ENCODE measurements around the gene RPL5.

The RPL5 gene

DNA sequence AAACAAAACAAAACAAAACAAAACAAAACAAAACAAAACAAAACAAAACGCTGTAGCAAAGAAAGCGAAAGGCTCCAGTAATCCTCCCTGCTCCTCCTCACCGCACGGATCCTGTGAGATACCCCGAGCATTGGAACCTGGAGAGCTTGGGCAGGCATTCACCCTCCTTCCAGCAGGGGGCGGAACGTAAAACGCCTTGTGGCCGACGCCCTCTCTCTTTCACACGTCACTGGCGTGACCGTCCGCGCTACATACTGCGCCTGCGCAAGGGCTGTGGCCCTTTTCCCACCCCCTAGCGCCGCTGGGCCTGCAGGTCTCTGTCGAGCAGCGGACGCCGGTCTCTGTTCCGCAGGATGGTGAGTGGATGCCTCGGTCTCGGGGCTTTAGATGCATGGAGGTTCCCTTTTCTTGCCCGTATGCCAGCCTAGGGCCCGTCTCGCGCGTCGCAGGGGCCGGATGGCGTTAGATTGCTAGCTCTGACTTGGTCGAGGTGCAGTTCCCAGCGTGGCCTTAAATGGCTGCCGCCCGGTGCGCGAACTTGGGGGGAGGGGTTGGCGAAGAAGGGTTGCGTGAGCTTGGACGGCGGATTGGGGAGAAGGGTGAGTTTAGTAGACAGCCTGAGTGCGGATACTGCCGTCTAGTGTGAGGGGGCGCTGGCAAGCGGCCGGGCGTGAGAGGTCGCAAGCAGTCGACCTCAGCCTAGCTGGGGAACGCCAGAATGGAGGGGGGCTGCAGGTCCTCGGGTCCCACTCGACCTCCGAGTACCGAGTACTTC is at the start of gene RPL5:
Gene RPL5 (plus strand): TSS at position 279 of the 775 bp plus-strand sequence. CDS start 75 bp downstream, at position 354.
- peak; percentile 75 to 92 for DNase-seq

DNA sequence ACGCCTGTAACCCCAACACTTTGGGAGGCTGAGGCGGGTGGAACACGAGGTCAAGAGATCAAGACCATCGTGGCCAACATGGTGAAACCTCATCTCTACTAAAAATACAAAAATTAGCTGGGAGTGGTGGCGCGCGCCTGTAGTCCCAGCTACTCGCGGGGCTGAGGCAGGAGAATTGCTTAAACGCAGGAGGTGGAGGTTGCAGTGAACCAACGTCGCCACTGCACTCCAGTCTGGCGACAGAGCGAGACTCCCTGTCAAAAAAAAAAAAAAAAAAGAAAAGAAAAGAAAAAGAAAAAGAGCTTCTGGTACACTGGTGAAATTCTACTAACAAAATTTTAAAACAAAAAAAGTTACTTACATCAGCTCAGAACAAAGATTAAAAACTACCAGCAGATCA is 48.3 kb upstream of the RPL5 start:
- peak in 1 of 2 experiments; percentile 29 for DNase-seq

DNA sequence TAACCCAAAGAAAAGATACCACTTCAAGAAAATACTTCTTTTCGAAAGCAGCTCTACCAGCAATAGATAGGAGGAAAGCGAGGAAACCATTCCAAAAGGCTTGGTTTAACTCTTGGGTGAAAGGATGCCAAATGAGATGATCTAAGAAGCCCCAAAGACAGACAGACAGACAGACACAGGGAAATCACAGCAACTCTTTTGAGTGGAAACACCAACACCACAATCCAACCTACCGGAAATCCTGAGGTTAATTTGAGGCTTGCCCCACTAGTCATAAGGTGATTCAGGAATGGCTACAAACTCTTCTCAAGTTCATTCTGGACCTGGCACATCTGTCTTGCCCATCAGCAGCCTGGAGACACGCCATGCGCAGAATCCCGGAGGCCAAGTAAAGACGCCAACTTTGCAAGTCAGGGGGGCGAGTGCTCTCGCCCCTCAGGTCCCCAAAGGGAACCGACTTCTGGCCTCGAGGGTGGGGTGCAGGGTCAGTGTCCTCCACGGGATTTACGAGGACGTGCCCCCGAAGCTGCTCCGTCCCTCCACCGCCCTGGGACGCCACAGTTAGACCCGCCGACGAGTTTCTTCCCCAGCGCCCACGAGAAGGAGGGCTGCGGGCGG is 47.7 kb upstream of the RPL5 start:
- peak in 1 of 2 experiments; percentile 43 for DNase-seq

DNA sequence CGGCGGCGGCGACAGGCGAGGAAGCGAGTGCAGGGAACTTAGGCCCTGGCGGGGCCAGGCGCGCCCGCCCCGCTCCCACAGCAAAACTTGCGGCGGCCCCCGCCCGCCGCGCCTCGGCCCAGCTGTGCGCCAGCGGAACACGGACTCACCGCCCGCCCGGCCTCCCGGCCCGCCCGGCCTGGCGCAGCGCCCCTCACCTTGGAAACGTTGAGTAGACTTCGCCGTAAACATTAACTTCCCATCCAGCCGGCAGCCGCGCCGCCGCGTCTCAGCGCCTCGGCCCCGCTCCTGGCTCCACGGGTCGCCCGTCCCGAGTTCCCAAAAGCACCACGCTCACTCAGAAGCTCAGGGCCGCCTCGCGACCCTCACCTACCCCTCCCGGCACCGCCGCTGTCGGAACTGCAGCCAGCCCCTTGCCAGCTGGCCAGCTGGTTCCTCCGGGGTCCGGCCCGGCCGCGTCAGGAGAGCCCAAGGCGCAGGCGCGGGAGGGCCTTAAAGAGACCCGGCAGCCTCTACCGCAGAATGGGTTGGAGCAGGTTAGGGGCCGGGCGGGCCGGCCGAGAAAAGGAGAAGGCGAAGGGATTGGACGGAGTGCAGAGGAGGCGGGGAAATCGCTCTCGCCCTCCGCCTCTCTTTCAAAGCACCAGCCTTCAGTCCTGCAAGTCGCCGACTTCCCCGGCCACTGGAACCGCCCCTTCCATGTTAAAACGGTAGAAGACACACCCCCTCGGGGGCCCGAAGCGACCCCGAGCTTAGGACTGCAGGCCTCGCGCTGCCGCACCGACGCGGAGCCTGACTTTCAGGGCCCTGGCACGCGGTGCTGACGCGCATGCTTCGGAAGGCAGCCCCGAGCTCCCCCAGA is 47.0 kb upstream of the RPL5 start, which contains the start of gene EVI5:
Gene EVI5 (minus strand): TSS at position 470 of the 862 bp plus-strand sequence. CDS start 48,562 bp downstream, outside the sequence.
- peak; percentile 81 to 96 for DNase-seq

DNA sequence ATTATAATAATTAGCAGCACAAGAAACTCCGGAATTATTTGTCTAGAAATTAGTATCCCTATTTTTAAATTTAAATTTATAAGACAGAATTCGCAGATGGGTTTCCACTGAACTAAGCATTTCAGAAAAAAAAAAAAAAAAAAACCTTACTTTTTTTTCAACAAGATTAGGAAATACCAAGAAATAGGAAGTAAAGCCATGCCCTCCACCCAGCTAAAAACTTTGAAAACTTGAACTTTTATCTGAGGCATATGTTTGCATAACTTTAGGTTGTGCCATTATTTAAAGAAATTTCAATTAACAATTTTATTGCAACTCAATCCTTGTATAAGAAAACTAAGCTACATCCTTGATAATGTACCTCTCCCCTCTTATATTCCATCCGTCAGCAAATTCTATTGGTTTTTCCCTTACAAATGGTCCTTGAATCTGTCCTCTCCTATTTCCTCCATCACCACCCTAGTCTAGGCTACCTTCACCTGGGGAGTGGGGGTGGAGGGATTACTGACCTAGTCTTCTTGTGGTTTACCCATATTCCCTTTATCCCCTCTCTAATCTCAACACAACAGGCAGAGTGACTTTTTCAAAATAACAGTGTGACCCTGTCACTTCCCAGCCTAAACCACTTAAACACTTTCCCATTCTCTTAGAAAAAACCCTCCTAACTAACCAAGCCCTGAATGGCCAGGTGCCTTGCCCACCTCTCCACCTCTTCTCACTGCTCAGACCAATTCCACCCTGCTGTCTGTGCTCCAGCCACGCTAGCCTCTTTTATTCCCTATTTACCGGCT is 45.5 kb upstream of the RPL5 start:
- DNase-seq = no peak

DNA sequence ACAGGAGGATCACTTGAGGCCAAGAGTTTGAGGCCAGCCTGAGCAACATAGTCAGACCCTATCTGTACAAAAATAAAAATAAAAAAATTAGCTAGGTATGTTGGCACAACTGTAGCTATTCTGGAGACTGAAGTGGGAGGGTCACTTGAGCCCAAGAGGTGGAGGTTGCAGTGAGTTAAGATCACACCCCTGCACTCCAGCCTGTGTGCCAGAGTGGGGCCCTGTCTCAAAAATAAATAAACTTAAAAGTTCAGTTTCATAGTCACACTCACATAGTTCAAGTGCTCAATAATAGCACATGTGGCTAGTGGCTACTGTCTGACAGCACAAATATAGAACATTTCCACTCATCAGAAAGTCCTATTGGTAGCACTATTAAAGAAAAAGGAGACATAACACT is 41.8 kb upstream of the RPL5 start:
- no peak for DNase-seq

DNA sequence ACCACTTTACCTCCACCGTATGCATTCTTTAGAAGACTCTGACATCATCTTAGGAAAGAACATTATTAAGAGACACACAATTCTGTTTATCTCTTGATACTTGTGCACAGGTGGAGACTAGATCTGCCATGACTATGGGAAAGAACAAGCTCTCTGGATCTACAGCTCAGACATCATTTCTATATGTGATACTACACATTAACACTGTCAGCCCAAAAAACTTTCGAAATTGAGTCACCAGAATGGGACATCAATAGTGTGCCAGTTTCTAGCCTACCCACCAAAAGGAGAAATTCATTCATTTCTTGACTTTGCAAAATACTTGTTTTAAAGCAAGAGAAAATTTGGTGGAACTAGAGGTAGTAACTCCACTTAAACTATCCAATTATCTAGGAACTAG is 41.0 kb upstream of the RPL5 start:
- DNase-seq = no peak

DNA sequence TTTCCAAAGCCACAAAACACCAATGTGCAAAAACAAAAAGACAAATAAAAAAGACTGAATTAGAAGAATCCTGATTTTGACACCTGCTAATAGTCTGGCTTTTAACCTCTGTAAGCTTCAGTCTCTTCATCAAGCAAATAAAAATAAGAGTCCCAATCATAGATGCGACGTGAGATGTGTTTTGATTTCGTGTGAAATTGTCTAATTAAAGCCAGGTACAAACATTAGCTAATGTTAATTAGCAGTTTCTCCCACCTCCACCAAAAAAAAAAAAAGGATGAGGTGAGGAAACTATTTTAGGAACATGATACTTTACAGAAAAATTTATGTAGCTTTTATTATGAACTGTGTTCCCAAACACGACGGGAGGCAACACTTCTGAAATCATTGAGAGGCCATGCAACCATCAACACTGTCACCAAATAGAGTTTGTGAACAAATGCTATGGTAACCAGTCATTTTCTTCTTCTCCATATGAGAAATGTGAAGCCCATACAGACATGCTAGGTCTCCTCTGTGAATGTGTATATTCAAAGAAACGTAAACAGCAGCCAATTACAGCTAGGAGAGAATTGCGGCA is 40.3 kb upstream of the RPL5 start:
- no peak for DNase-seq

DNA sequence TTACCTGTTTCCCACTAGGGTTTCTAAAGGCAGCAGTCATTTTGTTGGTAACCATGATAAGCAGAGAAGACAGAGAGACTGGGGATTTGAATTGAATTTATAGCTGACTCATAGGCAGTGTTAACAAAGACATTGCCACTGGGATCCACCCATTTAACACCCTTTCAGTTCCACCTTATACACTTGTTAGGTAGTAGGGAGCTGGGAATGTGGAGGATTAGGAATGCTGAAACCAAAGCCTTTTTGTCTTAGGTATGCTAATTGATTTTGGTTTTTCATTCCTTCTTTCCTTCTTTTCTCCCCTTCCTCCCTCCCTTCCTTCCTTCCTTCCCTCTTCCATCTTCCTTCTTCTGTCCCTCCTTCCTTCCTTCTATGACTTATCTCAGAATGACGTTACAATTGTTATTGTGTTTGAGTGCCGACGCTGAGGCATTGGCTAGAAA is 39.5 kb upstream of the RPL5 start:
- DNase-seq = no peak

DNA sequence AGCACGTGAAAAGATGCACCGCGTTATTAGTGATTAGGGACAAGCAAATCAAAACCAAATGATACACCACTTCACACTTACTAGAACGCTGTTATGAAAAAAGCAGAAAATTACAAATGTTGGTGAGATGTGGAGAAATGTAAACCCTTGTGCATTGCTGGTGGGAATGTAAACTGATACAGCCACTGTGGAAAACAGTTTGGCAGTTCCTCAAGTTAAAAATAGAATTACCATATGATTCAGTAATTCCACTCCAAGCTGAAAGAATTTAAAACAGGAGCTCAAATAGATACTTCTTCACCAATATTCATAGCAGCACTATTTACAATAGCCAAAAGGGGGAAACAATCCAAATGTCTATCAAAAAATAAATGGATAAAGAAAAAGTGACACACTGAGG is 36.7 kb upstream of the RPL5 start:
- no peak for DNase-seq

DNA sequence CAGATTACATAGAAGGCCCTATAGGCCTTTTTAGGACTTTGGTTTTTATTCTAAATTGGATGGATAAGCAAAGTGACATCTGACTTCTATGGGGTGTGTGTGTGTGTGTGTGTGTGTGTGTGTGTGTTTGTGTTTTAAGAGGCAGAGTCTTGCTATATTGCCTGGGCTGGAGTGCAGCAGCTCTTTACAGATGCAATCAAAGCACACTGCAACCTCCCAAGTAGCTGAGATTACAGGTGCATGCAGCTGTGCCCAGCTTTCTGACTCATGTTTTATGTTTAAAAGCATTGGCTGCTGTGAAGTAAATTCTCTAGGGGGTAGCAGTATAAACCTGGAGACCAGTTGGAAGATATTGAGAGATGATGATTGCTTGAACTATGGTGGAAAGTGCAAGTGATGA is 34.5 kb upstream of the RPL5 start:
- DNase-seq = no peak

DNA sequence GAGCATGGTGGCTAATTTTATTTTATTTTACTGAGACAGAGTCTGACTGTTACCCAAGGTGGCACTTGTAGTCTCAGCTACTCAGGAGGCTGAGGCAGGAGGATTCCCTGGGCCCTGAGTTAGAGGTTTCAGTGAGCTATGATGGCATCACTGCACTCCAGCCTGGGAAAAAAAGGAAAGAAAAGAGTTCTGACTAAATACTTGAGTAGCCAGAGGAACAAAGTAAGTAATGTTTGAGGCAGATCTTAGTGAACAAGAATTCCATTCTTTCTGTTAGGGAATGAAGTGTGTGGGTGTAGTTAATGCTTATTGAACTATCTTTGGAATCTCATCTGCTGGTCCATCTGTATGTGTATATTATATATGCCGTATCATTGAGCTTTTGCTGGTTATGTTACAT is 33.9 kb upstream of the RPL5 start:
- no peak for DNase-seq

DNA sequence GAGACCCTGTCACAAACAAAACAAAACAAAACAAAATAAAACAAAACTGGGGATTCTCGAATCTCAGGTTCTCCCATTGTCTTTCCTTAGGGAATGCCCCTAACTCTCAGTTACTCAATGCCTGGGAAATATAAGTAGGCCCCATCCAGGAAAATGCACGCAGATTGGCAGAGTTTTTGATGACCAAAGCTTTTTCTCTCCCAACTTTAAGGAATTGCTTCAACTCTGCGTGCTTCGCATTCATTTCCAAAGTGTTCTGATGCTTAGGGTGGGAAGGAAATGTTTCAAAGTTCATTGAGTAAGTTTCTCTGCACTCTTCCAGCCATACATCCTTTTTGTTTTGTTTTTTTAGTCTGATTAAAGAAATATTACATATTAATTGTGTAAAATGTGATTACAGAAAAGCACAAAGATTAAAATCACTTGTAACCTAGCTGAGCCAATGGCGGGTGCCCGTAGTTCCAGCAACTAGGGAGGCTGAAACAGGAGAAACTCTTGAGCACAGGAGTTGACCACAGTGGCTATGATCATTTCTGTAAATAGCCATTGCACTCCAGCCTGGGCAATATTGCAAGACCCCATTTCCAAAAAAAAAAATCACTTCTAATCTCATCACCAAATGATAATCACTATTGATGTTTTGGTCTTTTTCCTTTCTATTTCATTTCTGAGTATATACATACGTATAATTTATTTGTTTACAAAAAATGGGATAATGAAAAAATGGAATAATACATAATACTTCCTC is 28.5 kb upstream of the RPL5 start:
- DNase-seq = no peak

DNA sequence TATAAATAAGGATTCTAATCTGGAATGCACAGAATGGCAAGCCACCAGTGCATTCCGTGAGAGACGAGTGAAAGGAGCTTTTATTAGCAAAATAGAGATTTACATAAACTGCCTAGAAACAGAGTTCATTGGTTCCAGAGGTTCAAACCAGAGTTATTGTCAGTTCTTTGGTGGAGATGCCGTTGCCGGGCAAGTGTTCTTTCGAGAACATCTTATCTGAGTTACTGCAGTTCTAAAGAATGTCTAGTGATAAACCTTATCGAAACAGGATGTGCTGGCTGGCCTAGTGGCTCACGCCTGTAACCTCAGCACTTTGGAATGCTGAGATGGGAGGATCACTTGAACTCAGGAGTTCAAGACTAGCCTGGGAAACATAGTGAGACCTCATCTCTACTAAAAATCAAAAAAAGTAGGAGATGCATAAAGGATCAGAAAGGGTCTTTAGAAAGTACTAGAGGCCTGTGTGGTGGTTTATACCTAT is 27.1 kb upstream of the RPL5 start:
- DNase-seq = peak; percentile 79 to 98

DNA sequence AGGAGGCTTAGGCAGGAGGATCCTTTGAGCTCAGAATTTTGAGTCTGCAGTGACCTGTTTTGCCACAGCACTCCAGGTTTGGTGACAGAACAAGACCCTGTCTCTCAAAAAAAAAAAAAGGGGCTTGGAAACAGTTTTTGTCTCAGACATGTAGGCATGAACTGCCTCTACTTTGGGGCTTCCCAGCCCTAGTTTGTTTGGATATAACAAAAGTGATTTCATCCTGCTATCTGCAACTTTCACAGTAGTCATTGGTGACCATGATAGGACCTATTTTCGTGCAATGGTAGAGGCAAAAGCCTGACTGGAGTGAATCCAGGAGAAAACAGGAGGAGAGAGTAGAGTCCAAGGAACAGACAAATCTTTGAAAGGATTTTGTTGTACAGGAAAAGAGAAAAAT is 26.6 kb upstream of the RPL5 start:
- no peak for DNase-seq

DNA sequence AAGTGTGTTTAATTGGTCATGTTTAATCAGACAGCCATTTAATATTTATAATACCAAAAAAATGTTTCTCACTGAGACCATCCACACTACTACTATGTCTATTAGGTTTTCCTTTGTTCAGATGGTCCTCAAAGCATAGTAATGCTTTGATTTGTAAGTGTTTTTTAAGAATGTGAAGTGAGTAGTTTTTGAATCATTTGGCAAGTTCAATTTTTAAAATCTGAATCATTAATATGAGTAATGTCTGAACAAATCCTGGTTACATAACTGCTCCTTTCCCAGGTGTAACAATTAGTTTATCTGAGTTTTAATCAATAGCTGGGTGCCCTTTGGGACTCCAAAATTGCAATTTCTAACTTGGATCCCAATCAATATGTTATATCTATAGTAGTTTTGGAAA is 23.5 kb upstream of the RPL5 start:
- no peak for DNase-seq

DNA sequence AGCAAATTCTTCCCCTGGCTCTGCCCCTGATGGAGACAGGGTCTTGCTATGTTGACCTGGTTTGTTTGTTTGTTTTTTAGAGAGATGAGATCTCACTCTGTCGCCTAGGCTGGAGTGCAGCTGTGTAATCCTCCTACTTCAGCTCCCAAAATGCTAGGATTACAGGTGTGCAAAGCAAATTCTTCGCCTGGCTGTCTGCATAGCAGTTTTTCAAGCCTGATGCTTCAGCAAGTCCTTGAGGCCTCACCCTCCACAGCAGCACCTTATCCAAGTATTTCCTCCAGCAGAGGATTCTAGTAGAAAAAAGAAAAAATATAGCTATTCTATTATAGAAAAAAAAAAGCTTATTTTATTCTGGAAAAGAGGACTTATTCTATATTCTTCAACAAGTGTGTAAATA is 15.1 kb upstream of the RPL5 start:
- DNase-seq = no peak

DNA sequence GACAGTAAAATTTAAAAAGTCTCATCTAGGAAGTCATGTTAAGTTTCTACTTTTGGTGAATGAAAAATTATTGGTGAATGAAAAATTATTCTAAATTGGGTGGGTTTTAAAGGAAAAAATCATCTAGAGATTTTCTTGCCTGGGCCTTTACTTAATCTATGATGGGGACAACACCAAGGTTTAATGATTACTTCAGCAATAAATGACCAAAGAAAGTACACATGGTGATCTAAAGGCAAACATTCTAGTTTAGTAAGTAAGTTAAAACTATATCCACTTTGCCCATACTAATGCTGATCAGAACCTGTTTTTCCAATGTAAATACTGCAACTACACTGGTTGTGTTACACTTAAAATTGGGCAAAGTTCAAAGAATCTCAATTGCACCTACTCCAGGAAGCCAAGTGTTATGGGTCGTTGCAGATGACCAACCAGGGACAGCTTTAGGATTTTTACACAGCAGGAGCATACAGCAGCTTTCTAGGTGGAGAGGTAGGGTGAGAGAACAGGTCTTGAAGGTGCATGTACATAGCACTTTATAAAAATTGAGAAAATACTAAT is 14.6 kb upstream of the RPL5 start:
- no peak for DNase-seq

DNA sequence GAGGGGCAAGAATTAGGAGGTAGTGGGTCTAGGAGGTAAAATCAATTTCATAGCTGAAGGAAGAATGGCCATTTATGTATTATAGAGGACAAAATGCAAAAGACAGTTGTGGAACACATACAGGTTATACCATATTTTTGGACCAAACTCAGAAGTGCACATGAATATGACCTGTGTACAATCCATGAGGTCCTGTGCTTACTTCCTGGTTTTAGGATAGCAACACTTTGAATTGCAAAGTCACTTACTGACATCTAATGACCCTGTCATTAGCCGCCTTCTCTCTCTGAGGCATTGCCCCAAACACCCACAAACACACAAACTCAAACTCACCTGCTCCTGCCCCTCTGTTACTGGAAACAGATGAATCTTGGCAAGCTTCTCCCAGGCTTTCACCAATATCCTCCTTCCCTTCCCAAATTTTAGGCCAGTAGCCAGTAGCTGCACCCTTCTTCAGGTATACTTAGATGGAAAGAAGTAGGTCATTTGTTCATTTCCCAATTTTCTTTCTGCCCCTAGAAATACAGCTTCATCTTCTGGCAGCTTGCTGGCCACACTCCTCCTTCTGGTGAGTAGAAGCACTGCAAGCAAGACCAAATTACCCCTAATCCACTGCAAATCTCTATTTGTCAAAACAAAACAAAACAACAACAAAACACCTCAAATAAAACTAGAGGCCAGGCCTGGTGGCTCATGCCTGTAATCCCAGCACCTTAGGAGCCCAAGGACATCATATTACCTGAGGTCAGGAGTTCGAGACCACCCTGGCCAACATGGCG is 13.7 kb upstream of the RPL5 start:
- peak in 1 of 2 experiments; percentile 25 for DNase-seq

DNA sequence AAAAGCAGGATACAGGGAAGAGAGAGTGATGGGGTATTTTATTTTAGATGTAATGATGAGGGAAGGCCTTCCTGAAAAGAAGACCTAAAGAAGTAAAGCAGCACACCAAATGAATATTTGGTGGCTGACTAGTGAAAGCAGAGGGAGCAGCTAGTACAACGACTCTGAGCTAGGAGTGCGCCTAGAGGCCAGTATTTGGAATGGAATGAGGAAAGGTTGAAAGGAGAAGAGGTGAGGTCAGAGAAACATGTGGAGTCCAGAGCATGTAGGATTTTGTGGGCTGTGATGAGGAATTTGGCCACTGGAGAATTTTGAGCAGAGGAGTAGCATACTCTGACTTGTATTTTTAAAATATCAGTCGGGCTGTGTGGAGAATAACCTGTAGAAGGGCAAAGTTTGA is 11.8 kb upstream of the RPL5 start:
- no peak for DNase-seq
